SW 1271 (cell line): ENCODE results near the gene PEX14.

Source experiments
- DNase-seq, 2 experiments: peaks; one replicate each; lab custom pipeline; 2025; lab: John Stamatoyannopoulos, UW

PEX14 gene

GRCh38 chr1:10650556-10651388, 176.0 kb downstream of the PEX14 start:
- DNase-seq, result no peak

- DNase-seq, result no peak
Observed at GRCh38 chr1:10651389-10651766, 176.6 kb downstream of the PEX14 start.

GRCh38 chr1:10651793-10652192, 177.0 kb downstream of the PEX14 start:
- no peak for DNase-seq

GRCh38 chr1:10652626-10653025, 177.9 kb downstream of the PEX14 start:
- no peak for DNase-seq

GRCh38 chr1:10653370-10654125, 178.8 kb downstream of the PEX14 start:
- no peak for DNase-seq

GRCh38 chr1:10655002-10655401, 180.3 kb downstream of the PEX14 start:
- DNase-seq, result no peak

GRCh38 chr1:10656431-10656830, 181.7 kb downstream of the PEX14 start:
- DNase-seq, result no peak

GRCh38 chr1:10657088-10657847, 182.5 kb downstream of the PEX14 start:
- no peak for DNase-seq

GRCh38 chr1:10658396-10659066, 183.8 kb downstream of the PEX14 start:
- DNase-seq, result no peak

GRCh38 chr1:10659218-10659617, 184.5 kb downstream of the PEX14 start:
- DNase-seq, result no peak

- no peak for DNase-seq
Observed at GRCh38 chr1:10659646-10660540, 185.1 kb downstream of the PEX14 start.

GRCh38 chr1:10661453-10661852, 186.7 kb downstream of the PEX14 start:
- no peak for DNase-seq

- DNase-seq, result no peak
Observed at GRCh38 chr1:10662090-10662688, 187.4 kb downstream of the PEX14 start.

- no peak for DNase-seq
Observed at GRCh38 chr1:10662824-10663677, 188.3 kb downstream of the PEX14 start.

- DNase-seq, result no peak
Observed at GRCh38 chr1:10663678-10664035, 188.9 kb downstream of the PEX14 start.

- no peak for DNase-seq
Observed at GRCh38 chr1:10664251-10664650, 189.5 kb downstream of the PEX14 start.

GRCh38 chr1:10665226-10665625, 190.5 kb downstream of the PEX14 start:
- DNase-seq, result no peak

GRCh38 chr1:10665930-10666850, 191.4 kb downstream of the PEX14 start:
- no peak for DNase-seq
